Panc1 (cell line): ENCODE measurements around the gene NTM. TPM values are rescaled to one million over a fixed set of nuclear protein-coding genes. Genes with fewer than 3 reads are reported as not detected.

ENCODE experiments used
- ATAC-seq: fragments of 200-7000 bp; cut with Tn5 transposase; 2 replicates; pipeline ENCODE4 v1.9.1; 2020; ENCODE audit warnings: mild to moderate bottlenecking, moderate library complexity
- BruUV-seq: library from RNA; stranded (reverse); fragments of 400-500 nt; replicated peaks from 2 replicates; lab custom pipeline; 2021; lab: Mats Ljungman, UMichigan
- CTCF ChIA-PET: fragments of 300-600 bp; sonication (Branson Sonifier 250); formaldehyde crosslinking; loops from one replicate; lab custom pipeline; 2022; ENCODE audit warnings: antibody characterized with exemption; lab: Charles Lee
- POLR2A ChIA-PET: fragments of 300-600 bp; sonication (Branson Sonifier 250); formaldehyde crosslinking; loops from one replicate; lab custom pipeline; 2022; ENCODE audit warnings: antibody characterized with exemption; lab: Charles Lee
- DNase-seq: peaks from one replicate; pipeline ENCODE4 v3.0.0-alpha.2; 2010; ENCODE audit warnings: low read depth, low spot score
- H3K27ac ChIP-seq: 2 replicates; pipeline ENCODE4 v1.5.1; 2011; ENCODE audit warnings: mild to moderate bottlenecking, low read length, inconsistent platforms
- H3K27me3 ChIP-seq: fragments of 200-500 bp; sonication (Bioruptor generic); 2 replicates; pipeline ENCODE4 v1.6.0; 2014; ENCODE audit warnings: low read length, inconsistent platforms; ENCODE audit not compliant: control insufficient read depth, insufficient read depth
- H3K36me3 ChIP-seq: fragments of 200-500 bp; sonication (Bioruptor generic); 2 replicates; pipeline ENCODE4 v1.5.1; 2014; ENCODE audit warnings: inconsistent platforms, mild to moderate bottlenecking, low read length, moderate library complexity; ENCODE audit not compliant: control insufficient read depth, insufficient read depth
- H3K4me1 ChIP-seq: 2 replicates; pipeline ENCODE4 v1.5.1; 2011; ENCODE audit warnings: inconsistent platforms, mild to moderate bottlenecking, low read length, moderate library complexity; ENCODE audit not compliant: control insufficient read depth, insufficient read depth
- H3K4me3 ChIP-seq, 2 experiments: 2 replicates each; pipeline ENCODE4 v1.5.1; 2011 to 2012; ENCODE audit warnings: low read depth in 2 of 2, low read length in 2 of 2, mild to moderate bottlenecking in 2 of 2, inconsistent platforms in 1 of 2, moderate library complexity in 1 of 2
- H3K9me3 ChIP-seq: fragments of 200-500 bp; sonication (Bioruptor generic); 2 replicates; pipeline ENCODE4 v1.5.1; 2014; ENCODE audit warnings: low read depth, mild to moderate bottlenecking, inconsistent platforms, low read length, moderate library complexity; ENCODE audit not compliant: control insufficient read depth, insufficient read depth
- POLR2AphosphoS5 ChIP-seq: IDR thresholded peaks from 2 replicates; pipeline ENCODE4 v1.6.1; 2012; ENCODE audit warnings: mild to moderate bottlenecking, low read depth, low read length, moderate library complexity
- SIN3A ChIP-seq: IDR thresholded peaks from 2 replicates; pipeline ENCODE4 v1.6.1; 2012; ENCODE audit warnings: low read depth, mild to moderate bottlenecking, low read length, moderate library complexity, borderline replicate concordance; ENCODE audit not compliant: insufficient read depth
- TCF7L2 ChIP-seq: IDR thresholded peaks from 2 replicates; pipeline ENCODE4 v1.6.1; 2011; ENCODE audit warnings: mild to moderate bottlenecking, low read depth, low read length, inconsistent platforms
- in situ Hi-C: cut with HindIII; loops from 2 replicates; pipeline ENCODE4 v1.10.0; 2016; ENCODE audit warnings: low sequenced_read_pairs, low pct_unique_long_range_greater_than_20kb
- intact Hi-C: fragments of 100-400 bp; cut with micrococcal nuclease; formaldehyde crosslinking; loops from one replicate; pipeline ENCODE4 v1.10.0; 2022; ENCODE audit not compliant: unreplicated experiment
- total RNA-seq: library from RNA; stranded (reverse); gene quantifications from one replicate; pipeline ENCODE4 v1.2.1, GENCODE V29; 2021; ENCODE audit not compliant: unreplicated experiment
- TF ChIP-seq, protein P1 (sequence below), 2 experiments: IDR thresholded peaks; 2 replicates each; pipeline ENCODE4 v1.6.1; 2011 to 2012; ENCODE audit warnings: low read depth in 2 of 2, control low read depth in 1 of 2, low read length in 1 of 2, mild to moderate bottlenecking in 1 of 2, moderate library complexity in 1 of 2; ENCODE audit not compliant: insufficient read depth in 1 of 2
- TF ChIP-seq, protein P2 (sequence below): fragments of 450-650 bp; IDR thresholded peaks from 2 replicates; pipeline ENCODE4 v1.5.1; 2017; ENCODE audit warnings: mild to moderate bottlenecking

NTM gene
- total RNA-seq, 1 experiment from 2014 or later: 0.10 TPM

DNA sequence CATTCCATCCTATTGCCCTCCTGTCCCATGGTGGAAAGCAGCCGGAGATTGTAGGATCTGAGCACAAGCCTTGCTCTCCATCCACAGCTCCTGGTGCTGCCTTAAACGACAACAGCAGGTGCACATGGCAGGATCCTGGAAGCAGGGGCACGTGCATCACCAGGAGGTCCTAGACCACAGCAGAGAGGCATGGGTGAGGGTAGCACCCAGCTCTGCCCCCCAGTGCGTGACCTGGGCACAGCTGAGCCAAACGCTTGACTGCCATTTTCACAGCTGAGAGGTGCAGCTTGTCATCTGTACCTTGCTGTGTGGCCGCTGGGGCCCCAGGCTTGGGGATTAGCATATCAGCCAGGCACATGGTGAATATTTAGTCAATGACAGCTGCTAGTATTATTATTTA is 92.7 kb downstream of the NTM start:
- TF ChIP-seq, protein P1, sequence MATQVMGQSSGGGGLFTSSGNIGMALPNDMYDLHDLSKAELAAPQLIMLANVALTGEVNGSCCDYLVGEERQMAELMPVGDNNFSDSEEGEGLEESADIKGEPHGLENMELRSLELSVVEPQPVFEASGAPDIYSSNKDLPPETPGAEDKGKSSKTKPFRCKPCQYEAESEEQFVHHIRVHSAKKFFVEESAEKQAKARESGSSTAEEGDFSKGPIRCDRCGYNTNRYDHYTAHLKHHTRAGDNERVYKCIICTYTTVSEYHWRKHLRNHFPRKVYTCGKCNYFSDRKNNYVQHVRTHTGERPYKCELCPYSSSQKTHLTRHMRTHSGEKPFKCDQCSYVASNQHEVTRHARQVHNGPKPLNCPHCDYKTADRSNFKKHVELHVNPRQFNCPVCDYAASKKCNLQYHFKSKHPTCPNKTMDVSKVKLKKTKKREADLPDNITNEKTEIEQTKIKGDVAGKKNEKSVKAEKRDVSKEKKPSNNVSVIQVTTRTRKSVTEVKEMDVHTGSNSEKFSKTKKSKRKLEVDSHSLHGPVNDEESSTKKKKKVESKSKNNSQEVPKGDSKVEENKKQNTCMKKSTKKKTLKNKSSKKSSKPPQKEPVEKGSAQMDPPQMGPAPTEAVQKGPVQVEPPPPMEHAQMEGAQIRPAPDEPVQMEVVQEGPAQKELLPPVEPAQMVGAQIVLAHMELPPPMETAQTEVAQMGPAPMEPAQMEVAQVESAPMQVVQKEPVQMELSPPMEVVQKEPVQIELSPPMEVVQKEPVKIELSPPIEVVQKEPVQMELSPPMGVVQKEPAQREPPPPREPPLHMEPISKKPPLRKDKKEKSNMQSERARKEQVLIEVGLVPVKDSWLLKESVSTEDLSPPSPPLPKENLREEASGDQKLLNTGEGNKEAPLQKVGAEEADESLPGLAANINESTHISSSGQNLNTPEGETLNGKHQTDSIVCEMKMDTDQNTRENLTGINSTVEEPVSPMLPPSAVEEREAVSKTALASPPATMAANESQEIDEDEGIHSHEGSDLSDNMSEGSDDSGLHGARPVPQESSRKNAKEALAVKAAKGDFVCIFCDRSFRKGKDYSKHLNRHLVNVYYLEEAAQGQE (IDR thresholded peaks at IDR 0.05; ENCODE audit: insufficient read depth in 1 of 2, low read depth in 2 of 2, low read length in 1 of 2): no peak
- TF ChIP-seq SIN3A: no peak
- TF ChIP-seq POLR2AphosphoS5: no peak
- Histone ChIP-seq H3K36me3 (no peaks in the 10 kb centered on the region), H3K9me3 (no peaks in the 10 kb centered on the region), H3K27ac (no peak overlapping the region), H3K4me1 (no peaks in the 10 kb centered on the region), H3K4me3 (no peak overlapping the region), H3K27me3 (no peaks in the 10 kb centered on the region)
- CTCF ChIA-PET: no interaction called here
- POLR2A ChIA-PET: no interaction called here
- ATAC-seq: no peak
- intact Hi-C loops: no loop called here
- DNase-seq: no peak
- BruUV-seq: no TSS peak
- in situ Hi-C loops: no loop called here

DNA sequence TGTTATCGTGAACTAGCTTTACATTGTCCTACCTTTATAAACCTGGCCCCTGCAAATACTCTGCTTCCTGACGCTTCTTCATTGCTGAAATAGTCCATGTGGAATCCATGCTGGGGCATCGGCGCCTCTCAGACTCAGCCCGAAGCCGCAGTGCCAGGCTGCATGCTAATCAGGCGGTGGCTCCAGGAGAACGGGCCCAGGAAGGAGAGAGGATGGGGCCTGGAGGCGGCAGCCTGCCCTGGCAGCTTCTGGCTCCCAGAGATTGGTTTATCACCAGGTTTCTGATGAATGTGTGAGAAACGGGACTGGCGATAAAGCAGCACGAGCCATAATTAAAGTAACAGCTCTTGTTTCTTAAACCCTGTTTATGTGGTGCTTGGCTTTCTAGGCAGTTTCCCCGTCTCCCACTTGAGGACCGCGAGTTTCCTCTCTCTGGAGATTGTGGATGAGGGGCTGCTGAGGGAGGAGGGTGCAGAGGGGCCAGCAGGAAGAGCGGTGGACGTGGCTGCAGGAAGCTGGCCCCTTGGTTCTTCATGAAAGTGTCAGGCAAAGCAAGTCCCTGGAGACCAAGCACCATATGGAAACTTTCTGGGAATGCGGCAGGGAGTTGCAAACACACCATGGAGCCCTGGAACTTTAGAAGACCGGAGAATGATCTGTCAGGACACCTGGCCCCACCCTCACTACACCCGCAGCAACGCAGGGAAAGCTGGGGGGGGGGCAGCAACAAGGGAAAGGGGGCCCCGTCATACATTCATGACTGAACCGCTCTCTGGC is 93.4 kb downstream of the NTM start:
- ChIA-PET POLR2A (interaction anchor here (0.6 kb wide), 1 partner anchor 378 kb away, joined by 3 read pairs; no protein-coding TSS in a partner anchor), CTCF (no interaction called here)
- intact Hi-C loops: no loop called here
- in situ Hi-C loops: no loop called here
- no peak overlapping the region for H3K27ac ChIP-seq
- ATAC-seq: no peak
- H3K27me3 ChIP-seq: no peaks in the 10 kb centered on the region
- no TSS peak for BruUV-seq
- TF ChIP-seq, protein P1 (IDR thresholded peaks at IDR 0.05; ENCODE audit: insufficient read depth in 1 of 2, low read depth in 2 of 2, low read length in 1 of 2): no peak
- TF ChIP-seq TCF7L2: no peak
- TF ChIP-seq, protein P2, sequence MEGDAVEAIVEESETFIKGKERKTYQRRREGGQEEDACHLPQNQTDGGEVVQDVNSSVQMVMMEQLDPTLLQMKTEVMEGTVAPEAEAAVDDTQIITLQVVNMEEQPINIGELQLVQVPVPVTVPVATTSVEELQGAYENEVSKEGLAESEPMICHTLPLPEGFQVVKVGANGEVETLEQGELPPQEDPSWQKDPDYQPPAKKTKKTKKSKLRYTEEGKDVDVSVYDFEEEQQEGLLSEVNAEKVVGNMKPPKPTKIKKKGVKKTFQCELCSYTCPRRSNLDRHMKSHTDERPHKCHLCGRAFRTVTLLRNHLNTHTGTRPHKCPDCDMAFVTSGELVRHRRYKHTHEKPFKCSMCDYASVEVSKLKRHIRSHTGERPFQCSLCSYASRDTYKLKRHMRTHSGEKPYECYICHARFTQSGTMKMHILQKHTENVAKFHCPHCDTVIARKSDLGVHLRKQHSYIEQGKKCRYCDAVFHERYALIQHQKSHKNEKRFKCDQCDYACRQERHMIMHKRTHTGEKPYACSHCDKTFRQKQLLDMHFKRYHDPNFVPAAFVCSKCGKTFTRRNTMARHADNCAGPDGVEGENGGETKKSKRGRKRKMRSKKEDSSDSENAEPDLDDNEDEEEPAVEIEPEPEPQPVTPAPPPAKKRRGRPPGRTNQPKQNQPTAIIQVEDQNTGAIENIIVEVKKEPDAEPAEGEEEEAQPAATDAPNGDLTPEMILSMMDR: no peak
- no peak for TF ChIP-seq POLR2AphosphoS5
- no peak for TF ChIP-seq SIN3A
- no peaks in the 10 kb centered on the region for H3K4me1 ChIP-seq
- no peaks in the 10 kb centered on the region for H3K9me3 ChIP-seq
- DNase-seq: no peak
- H3K4me3 ChIP-seq: no peak overlapping the region
- no peaks in the 10 kb centered on the region for H3K36me3 ChIP-seq
